Heart left ventricle (tissue), 16 donors: ENCODE measurements around the gene EVA1A. TPM values are rescaled to one million over a fixed set of nuclear protein-coding genes. Genes with fewer than 3 reads are reported as not detected.

ENCODE experiments used
- ATAC-seq, 4 donors: fragments of 200-7000 bp; cut with Tn5 transposase; one replicate each; pipeline ENCODE4 v1.9.1; 2020 to 2022; ENCODE audit warnings: moderate library complexity in 4 of 4, mild to moderate bottlenecking in 3 of 4, moderate number of reproducible peaks in 1 of 4
- DNase-seq, 5 donors: peaks; one replicate each; pipeline ENCODE4 v3.0.0-alpha.2; 2020
- H3K27ac ChIP-seq, 12 donors: fragments of 200-600 bp; sonication (generic) in 4 of 12; one replicate each; pipeline versions ENCODE4 v1.5.0 to v1.8.0; 2016 to 2022; ENCODE audit warnings: mild to moderate bottlenecking in 2 of 12
- H3K27me3 ChIP-seq, 9 donors: fragments of 200-600 bp; sonication (generic) in 2 of 9; one replicate each; pipeline versions ENCODE4 v1.5.1 to v1.8.0; 2016 to 2022; ENCODE audit warnings: mild to moderate bottlenecking in 3 of 9
- H3K36me3 ChIP-seq, 9 donors: fragments of 200-600 bp; sonication (generic) in 2 of 9; one replicate each; pipeline versions ENCODE4 v1.5.0 to v1.8.0; 2018 to 2022; ENCODE audit warnings: mild to moderate bottlenecking in 2 of 9
- H3K4me1 ChIP-seq, 12 donors: fragments of 200-600 bp; sonication (generic) in 4 of 12; one replicate each; pipeline versions ENCODE4 v1.5.0 to v1.8.0; 2016 to 2022; ENCODE audit warnings: mild to moderate bottlenecking in 3 of 12
- H3K4me3 ChIP-seq, 12 donors: fragments of 200-600 bp; sonication (generic) in 4 of 12; one replicate each; pipeline versions ENCODE4 v1.5.0 to v1.8.0; 2017 to 2022; ENCODE audit warnings: mild to moderate bottlenecking in 9 of 12, moderate library complexity in 4 of 12
- H3K9me3 ChIP-seq, 12 donors: fragments of 200-600 bp; sonication (generic) in 4 of 12; one replicate each; pipeline versions ENCODE4 v1.5.0 to v1.8.0; 2016 to 2022; ENCODE audit warnings: mild to moderate bottlenecking in 1 of 12
- POLR2A ChIP-seq, 2 donors: fragments of 450-650 bp; IDR thresholded peaks; one replicate each; pipeline ENCODE4 v1.6.1; 2017; ENCODE audit warnings: antibody characterized with exemption in 2 of 2, mild to moderate bottlenecking in 2 of 2, moderate library complexity in 2 of 2
- WGBS, 4 donors: extraction: QIAGEN DNeasy Blood & Tissue Kit in 2 of 4; methylation state at CpG; one replicate each; pipeline versions ENCODE4 v1.1.5 to v1.1.7; 2013 to 2018; 5-methylcytosine and 5-hydroxymethylcytosine counted together
- intact Hi-C, 10 donors: fragments of 100-400 bp; cut with DNase I; formaldehyde crosslinking; loops; one replicate each; pipeline versions ENCODE4 v1.11.1 to v1.14.2; 2022
- polyA plus RNA-seq, 2 donors: library from polyadenylated mRNA; stranded (reverse); fragments of 200-250 nt; gene quantifications; one replicate each; pipeline ENCODE4 v1.2.3, GENCODE V29; 2013
- total RNA-seq, 9 donors: library from RNA; depleted of rRNA in 2 of 9; stranded (reverse); fragments of >200 nt in 2 of 9; fragmentation: NEBNext Ultra II Directional in 3 of 9; extraction: Animal tissue kit (Norgen Biotek cat#: 25700) in 3 of 9; gene quantifications; one replicate each; pipeline versions ENCODE4 v1.1.0 to v1.2.4, GENCODE V29; 2016 to 2023
- TF ChIP-seq, protein P1 (sequence below), 12 donors: fragments of 200-600 bp; sonication (generic) in 4 of 12; IDR thresholded peaks; one replicate each; pipeline versions ENCODE4 v1.5.0 to v1.8.0; 2018 to 2022; ENCODE audit warnings: antibody characterized with exemption in 12 of 12, mild to moderate bottlenecking in 5 of 12
- donor health status: ischemic (EF 13 %, LVEDD 7.1; RV severe dilation, severe dysfunction).
- donor health status: healthy with polysubstance abuse.
- donor health status: DM: no; HTN: yes; CAD: no.
- donor health status: DM: no; HTN: no; CAD: no.
- donor health status: ischemic (EF 25% LVEDD 6.9; RV normal size, moderate dysfunction).
- donor health status: ischemic (EF 25% LVEDD 5.7; RV mildly dilated, moderate dysfunction).
- donor health status: healthy.
- donor health status: DM: yes; HTN: yes; CAD: no.
- donor health status: ischemic (EF 35%, LVEDD 5.7; RV mildly dilated, moderate dysfunction).
- donor health status: nonischemic (EF 11% LVEDD 7.7; RV severe dilation, severe dysfunction).
- donor health status: DM: yes; HTN: yes; CAD: no.
- donor health status: PGD.
- donor health status: ischemic (EF 29% LVEDD 5.4; RV normal size, mild dysfunction).
- donor health status: nonischemic (EF 23%, LVEDD 6.1; RV moderate dilation, normal function).

Gene EVA1A
- total and polyA plus RNA-seq, 11 donors, result 0.19 to 5.0 (median 1.4) TPM; not detected in 1

DNA sequence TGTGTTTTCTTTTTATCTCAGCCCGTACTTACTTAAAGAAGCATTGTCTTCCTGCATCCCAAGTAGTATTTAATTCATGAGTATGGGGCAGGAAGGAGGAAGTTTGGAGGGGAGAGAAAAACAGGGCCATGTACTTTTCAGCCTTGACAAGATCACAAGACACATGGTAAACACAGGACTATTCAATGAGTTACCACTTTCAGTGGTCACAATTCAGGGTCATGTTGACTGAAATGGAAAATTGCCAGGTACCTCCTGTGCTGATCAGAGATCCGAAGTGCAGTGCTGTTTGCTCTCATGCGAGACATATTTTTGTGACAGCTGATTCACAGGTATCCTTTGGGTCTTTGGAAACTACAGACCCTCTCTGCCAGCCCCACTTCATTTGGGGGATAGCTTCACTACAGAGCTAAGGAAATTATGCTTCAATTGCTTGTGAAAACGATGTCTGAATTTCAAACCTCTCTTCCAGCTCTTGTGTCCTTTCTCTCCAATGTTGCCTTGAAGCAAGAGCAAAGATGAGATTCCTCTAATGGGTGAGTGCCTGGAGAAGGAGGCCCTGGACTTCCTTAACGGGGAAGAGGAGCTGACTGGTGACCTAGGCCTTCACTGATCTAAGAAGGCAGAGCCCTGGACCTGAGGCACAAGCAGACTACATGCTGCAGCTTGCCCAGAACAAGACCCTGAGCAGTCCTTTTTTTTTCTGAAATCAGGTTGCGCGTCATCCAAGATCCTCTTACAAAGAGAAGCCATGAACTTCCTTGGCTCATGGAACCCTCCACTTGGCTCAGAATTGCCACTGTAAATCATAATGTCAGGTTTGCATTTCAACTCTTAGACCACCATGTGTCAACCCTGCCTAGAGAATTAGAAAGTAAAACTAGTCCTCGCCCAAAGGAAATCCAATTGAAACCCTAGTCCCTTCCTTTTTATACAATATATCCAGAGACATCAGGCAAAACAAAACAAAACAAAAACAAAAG lies 44.1 kb downstream of the EVA1A start:
- Histone ChIP-seq H3K36me3 (no peaks in the 10 kb centered on the region), H3K4me3 (no peak overlapping the region), H3K27me3 (no peaks in the 10 kb centered on the region), H3K9me3 (peaks cover 0 to 18% (median 9%) of the 10 kb centered on the region in 12 donors), H3K27ac (no peak overlapping the region), H3K4me1 (no peaks in the 10 kb centered on the region)
- intact Hi-C loops, result no loop called here
- DNase-seq (no peak), ATAC-seq (no peak)
- 75 to 86% (median 77%) methylated on average over 8 of the region's 8 CpGs for WGBS, 4 donors
- TF ChIP-seq, protein P1, sequence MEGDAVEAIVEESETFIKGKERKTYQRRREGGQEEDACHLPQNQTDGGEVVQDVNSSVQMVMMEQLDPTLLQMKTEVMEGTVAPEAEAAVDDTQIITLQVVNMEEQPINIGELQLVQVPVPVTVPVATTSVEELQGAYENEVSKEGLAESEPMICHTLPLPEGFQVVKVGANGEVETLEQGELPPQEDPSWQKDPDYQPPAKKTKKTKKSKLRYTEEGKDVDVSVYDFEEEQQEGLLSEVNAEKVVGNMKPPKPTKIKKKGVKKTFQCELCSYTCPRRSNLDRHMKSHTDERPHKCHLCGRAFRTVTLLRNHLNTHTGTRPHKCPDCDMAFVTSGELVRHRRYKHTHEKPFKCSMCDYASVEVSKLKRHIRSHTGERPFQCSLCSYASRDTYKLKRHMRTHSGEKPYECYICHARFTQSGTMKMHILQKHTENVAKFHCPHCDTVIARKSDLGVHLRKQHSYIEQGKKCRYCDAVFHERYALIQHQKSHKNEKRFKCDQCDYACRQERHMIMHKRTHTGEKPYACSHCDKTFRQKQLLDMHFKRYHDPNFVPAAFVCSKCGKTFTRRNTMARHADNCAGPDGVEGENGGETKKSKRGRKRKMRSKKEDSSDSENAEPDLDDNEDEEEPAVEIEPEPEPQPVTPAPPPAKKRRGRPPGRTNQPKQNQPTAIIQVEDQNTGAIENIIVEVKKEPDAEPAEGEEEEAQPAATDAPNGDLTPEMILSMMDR (IDR thresholded peaks at IDR 0.05), result no peak
- TF ChIP-seq POLR2A (IDR thresholded peaks at IDR 0.05), result no peak

DNA sequence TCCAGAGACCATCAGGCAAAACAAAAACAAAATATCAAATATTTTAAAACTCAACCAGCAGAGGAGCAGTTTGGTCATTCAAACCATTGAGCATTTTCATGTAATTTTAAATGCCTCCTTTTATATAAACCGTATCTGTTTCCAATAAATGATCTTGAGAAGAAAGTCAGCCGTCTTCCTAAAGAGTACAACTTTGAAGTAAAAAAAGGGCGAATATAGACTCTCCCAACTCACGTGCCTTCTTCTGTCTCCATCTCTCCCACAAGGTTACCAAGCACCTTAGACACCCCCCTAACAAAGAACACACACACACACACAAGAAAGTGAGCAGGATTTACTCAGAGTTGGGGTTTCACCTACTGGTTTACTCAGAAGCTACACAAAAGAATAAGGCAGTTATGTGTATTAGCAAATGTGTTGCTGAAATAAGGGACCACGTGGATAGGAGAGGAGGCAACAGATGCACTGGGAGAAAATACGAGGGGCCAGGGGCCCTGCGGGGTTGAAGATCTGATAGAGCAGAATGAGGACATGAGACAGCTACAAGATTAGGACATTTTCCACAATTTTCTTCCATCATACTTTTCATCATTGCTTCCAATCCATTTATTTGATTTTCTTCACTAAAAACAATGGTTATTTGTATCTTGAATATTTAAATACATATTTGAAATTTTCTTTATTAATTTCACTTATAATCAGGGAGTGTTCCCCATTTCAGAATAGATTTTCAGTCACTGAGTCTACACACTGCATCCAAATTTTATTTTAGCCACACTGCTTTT lies 45.0 kb downstream of the EVA1A start:
- ATAC-seq, result no peak
- WGBS, 4 donors, result 89 to 93% (median 92%) methylated on average over 7 of the region's 7 CpGs
- intact Hi-C loops, result no loop called here
- Histone ChIP-seq H3K9me3 (peaks cover 0 to 18% (median 9%) of the 10 kb centered on the region in 12 donors), H3K36me3 (no peaks in the 10 kb centered on the region), H3K4me1 (no peaks in the 10 kb centered on the region), H3K27ac (no peak overlapping the region), H3K4me3 (no peak overlapping the region), H3K27me3 (no peaks in the 10 kb centered on the region)
- TF ChIP-seq POLR2A (IDR thresholded peaks at IDR 0.05), result no peak
- TF ChIP-seq, protein P1 (IDR thresholded peaks at IDR 0.05), result no peak
- DNase-seq, result no peak

DNA sequence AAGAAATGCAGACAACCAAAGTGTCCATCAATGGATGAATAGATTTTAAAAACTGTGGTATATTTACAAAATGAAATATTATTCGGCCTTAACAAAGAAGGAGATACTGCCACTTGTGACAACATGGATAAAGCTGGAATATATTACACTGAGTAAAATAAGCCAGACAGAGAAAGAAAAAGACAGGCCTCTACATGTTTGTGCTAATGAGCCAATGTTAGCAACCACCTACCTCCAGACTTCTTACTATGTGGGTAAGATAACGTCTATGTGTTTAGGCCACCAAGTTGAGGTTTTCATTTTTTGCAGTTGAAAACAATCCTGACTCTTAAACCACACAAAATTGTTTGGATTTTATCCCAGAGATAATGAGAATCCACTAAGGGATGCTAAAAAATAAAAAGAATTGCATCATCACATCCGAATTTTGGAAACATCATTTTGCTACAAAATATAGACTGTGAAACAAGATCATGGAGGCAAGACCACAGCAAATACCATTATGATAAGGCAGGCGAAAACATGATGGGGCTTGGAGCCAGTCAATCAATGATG lies 47.0 kb downstream of the EVA1A start:
- peaks cover 0 to 18% (median 9%) of the 10 kb centered on the region in 12 donors for H3K9me3 ChIP-seq
- no peak for TF ChIP-seq POLR2A (IDR thresholded peaks at IDR 0.05)
- TF ChIP-seq, protein P1 (IDR thresholded peaks at IDR 0.05), result no peak
- no peak overlapping the region for H3K4me3 ChIP-seq
- no peak for DNase-seq
- intact Hi-C loops, result no loop called here
- WGBS, 4 donors, result 79 to 85% (median 81%) methylated on average over 4 of the region's 4 CpGs
- H3K4me1 ChIP-seq, result no peaks in the 10 kb centered on the region
- no peak overlapping the region for H3K27ac ChIP-seq
- no peaks in the 10 kb centered on the region for H3K27me3 ChIP-seq
- no peak for ATAC-seq
- H3K36me3 ChIP-seq, result no peaks in the 10 kb centered on the region
